Measurements from ENCODE around the gene TTLL11. TPM values are rescaled to one million over a fixed set of nuclear protein-coding genes. Genes with fewer than 3 reads are reported as not detected.
A peak's percentile ranks its signal among the peaks of the same experiment; 100 is the strongest.
"Not testable (repeated sequence)": the region's sequence is repeated elsewhere in the genome, so short reads cannot be mapped to it uniquely, and the experiment has no call there.

Gene TTLL11
- total RNA-seq, 4 donors from 2014 or later = 12.3 to 20.5 (median 15.3) TPM

- intact Hi-C loops (cut with DNase I; ENCODE audit: low total_unique reads) = loop anchor here (10.0 kb wide), 2 partner anchors 206 to 606 kb away; partner anchors contain the start of gene STOM
- H3K4me3 ChIP-seq = no peak overlapping the region
Measured at GRCh38 chr9:121981118-121981883, 111.8 kb downstream of the TTLL11 start.

DNA sequence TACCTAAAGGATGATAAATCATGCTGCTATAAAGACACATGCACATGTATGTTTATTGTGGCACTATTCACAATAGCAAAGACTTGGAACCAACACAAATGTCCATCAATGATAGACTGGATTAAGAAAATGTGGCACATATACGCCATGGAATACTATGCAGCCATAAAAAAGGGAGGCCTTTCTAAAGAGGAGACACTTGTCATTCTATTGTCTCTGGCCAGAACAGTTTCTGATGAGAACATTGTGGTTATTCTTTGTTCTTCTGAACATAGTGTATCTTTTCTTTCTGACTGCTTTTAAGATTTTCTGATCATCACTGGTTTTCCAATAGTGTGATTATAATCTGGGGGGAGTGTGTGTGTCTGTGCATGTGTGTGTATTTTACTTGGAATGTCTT is 112.4 kb downstream of the TTLL11 start:
- not testable (repeated sequence) for H3K27me3 ChIP-seq, H3K4me3 ChIP-seq, H3K36me3 ChIP-seq, DNase-seq, H3K27ac ChIP-seq, ATAC-seq, H3K9me3 ChIP-seq
- intact Hi-C loops (cut with DNase I; ENCODE audit: low total_unique reads) (loop anchor here (10.0 kb wide), 2 partner anchors 206 to 606 kb away; partner anchors contain the start of gene STOM), in situ Hi-C loops (cut with MboI; ENCODE audit: low sequenced_read_pairs in 4 of 4) (loop anchor here in 2 of 4 donors (25.0 kb wide), 2 partner anchors 268 to 293 kb away; no protein-coding TSS in a partner anchor)
- peaks cover 18 to 26% of the 10 kb centered on the region in 2 donors for H3K4me1 ChIP-seq

More at GRCh38 chr9:121981118-121981883, 111.8 kb downstream of the TTLL11 start:
- Histone ChIP-seq H3K4me1 (peaks cover 25 to 32% of the 10 kb centered on the region in 2 donors), H3K36me3 (no peaks in the 10 kb centered on the region), H3K9me3 (no peaks in the 10 kb centered on the region), H3K27me3 (no peaks in the 10 kb centered on the region), H3K27ac (no peak overlapping the region)
- TF ChIP-seq POLR2A (IDR thresholded peaks at IDR 0.05) (no peak), CTCF (IDR thresholded peaks at IDR 0.05 in 4 of 5, conservative IDR thresholded peaks at IDR 0.05 in 1 of 5) (no peak)
- DNase-seq (no peak), ATAC-seq (no peak)
- in situ Hi-C loops (cut with MboI; ENCODE audit: low sequenced_read_pairs in 4 of 4) = loop anchor here in 2 of 4 donors (25.0 kb wide), 2 partner anchors 269 to 294 kb away; no protein-coding TSS in a partner anchor

- DNase-seq (no peak), ATAC-seq (no peak)
- peaks cover 9 to 21% of the 10 kb centered on the region in 2 donors for H3K4me1 ChIP-seq
- intact Hi-C loops (cut with DNase I; ENCODE audit: low total_unique reads) = loop anchor here (10.0 kb wide), 2 partner anchors 205 to 605 kb away; partner anchors contain the start of gene STOM
- H3K9me3 ChIP-seq = no peaks in the 10 kb centered on the region
- in situ Hi-C loops (cut with MboI; ENCODE audit: low sequenced_read_pairs in 4 of 4) = loop anchor here in 2 of 4 donors (25.0 kb wide), 2 partner anchors 267 to 292 kb away; no protein-coding TSS in a partner anchor
- no peak overlapping the region for H3K4me3 ChIP-seq
- peak overlapping the region in 1 of 4 donors; percentile 68 for H3K27ac ChIP-seq
- H3K27me3 ChIP-seq = no peaks in the 10 kb centered on the region
- TF ChIP-seq POLR2A (IDR thresholded peaks at IDR 0.05) (no peak), CTCF (IDR thresholded peaks at IDR 0.05 in 4 of 5, conservative IDR thresholded peaks at IDR 0.05 in 1 of 5) (no peak)
- no peaks in the 10 kb centered on the region for H3K36me3 ChIP-seq
Measured at GRCh38 chr9:121979736-121980135, 113.4 kb downstream of the TTLL11 start.

DNA sequence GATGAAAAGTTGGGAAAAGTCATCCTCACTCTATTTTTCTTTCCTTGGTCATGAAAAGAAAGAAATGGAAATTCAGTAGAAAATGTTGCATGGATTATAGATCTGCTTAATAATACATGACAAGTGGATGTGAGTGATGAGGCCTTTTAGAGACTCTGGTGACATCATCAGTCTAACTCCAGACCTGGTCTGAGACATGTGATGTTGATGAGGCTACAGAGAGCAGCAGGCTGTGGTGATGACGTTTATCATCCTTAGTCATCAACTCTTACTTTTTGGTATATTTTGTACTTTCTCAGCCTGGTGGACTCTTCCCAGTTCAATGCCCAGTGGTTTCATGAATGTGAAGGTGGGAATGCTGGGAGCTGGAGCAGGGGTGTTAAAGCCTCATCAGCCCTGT is 116.4 kb downstream of the TTLL11 start:
- Histone ChIP-seq H3K4me3 (no peak overlapping the region), H3K4me1 (peaks cover 10 to 11% of the 10 kb centered on the region in 2 donors), H3K27me3 (no peaks in the 10 kb centered on the region), H3K9me3 (no peaks in the 10 kb centered on the region), H3K36me3 (no peaks in the 10 kb centered on the region), H3K27ac (peak overlapping the region in 2 of 4 donors; percentile 24 to 62)
- ATAC-seq (no peak), DNase-seq (no peak)
- intact Hi-C loops (cut with DNase I; ENCODE audit: low total_unique reads) (no loop called here), in situ Hi-C loops (cut with MboI; ENCODE audit: low sequenced_read_pairs in 4 of 4) (loop anchor here in 2 of 4 donors (25.0 kb wide), 2 partner anchors 264 to 289 kb away; no protein-coding TSS in a partner anchor)
- TF ChIP-seq POLR2A (IDR thresholded peaks at IDR 0.05) (no peak), CTCF (IDR thresholded peaks at IDR 0.05 in 4 of 5, conservative IDR thresholded peaks at IDR 0.05 in 1 of 5) (no peak)

DNA sequence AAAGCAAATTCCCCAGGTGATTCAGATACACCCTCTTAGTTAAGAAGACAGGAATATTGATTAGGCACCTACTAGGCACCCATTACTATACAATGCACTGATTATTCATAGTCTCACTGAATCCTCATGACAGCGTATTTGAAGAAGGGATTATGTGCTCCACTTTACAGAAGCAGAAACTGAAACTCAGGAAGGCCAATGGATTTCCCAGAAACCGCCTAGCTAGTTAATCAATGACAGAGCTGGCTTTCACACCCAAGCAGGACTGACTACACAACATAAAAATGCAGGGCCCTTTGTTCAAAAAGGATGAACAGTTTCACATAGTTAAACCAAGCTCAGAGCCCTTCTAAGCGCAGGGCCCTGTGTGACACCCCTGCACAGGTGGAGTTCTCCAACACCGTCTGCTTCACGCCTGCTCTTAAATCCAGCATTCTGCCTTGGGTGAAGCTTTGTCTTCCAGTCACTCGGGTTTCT is 117.3 kb downstream of the TTLL11 start:
- DNase-seq (no peak), ATAC-seq (no peak)
- intact Hi-C loops (cut with DNase I; ENCODE audit: low total_unique reads) = no loop called here
- Histone ChIP-seq H3K4me1 (peaks cover 10 to 11% of the 10 kb centered on the region in 2 donors), H3K36me3 (no peaks in the 10 kb centered on the region), H3K9me3 (no peaks in the 10 kb centered on the region), H3K27me3 (no peaks in the 10 kb centered on the region), H3K27ac (no peak overlapping the region), H3K4me3 (no peak overlapping the region)
- in situ Hi-C loops (cut with MboI; ENCODE audit: low sequenced_read_pairs in 4 of 4) = loop anchor here in 2 of 4 donors (25.0 kb wide), 2 partner anchors 264 to 289 kb away; no protein-coding TSS in a partner anchor
- TF ChIP-seq CTCF (IDR thresholded peaks at IDR 0.05 in 4 of 5, conservative IDR thresholded peaks at IDR 0.05 in 1 of 5) (no peak), POLR2A (IDR thresholded peaks at IDR 0.05) (no peak)
